ENCODE measurements around the gene TOP2A.

TOP2A gene

DNA sequence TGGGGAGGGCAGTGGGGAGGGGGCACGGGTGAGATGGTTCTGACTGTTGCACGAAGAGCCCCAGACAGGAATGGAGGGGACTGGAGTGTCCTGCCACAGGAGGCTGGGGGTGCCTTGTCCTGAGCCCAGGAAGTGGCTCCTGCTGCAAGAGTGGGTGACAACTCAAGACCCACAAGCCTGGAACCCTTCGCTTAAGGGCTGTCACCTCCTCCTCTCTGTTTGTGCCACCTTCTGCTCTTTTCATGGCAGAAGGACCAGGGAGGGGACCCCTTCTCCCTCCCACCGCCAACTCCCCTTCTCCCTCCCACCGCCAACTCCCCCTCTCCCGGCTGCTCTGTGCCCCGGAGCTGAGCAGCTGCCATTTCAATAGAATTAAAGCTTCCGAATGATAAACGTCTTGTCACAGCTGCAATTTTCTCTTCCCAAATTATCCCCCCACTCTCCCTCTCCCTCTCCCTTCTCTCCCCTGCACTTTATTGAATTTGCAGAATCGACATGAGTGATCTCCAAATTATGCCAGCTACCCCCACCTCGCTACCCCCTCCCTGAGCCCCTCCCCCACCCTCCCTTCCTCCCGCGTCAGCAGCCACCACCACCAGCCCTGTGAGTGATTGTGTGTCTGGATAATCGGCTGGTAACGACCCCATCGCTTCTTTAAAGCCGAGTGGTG, 66.9 kb downstream of the TOP2A start:
- H3K27me3 ChIP-seq (replicated peaks): no peaks in the 10 kb centered on the region
- no peak for DNase-seq
- peak overlapping the region; percentile 7 for H3K27ac ChIP-seq
- H3K4me3 ChIP-seq (ENCODE audit: low read depth, low read length): no peak overlapping the region
- in situ Hi-C loops (cut with HindIII; ENCODE audit: low pct_ligation_motif_present, low sequenced_read_pairs): loop anchor here (5.0 kb wide), 1 partner anchor 49 kb away; no protein-coding TSS in a partner anchor
- TF ChIP-seq, protein P1, sequence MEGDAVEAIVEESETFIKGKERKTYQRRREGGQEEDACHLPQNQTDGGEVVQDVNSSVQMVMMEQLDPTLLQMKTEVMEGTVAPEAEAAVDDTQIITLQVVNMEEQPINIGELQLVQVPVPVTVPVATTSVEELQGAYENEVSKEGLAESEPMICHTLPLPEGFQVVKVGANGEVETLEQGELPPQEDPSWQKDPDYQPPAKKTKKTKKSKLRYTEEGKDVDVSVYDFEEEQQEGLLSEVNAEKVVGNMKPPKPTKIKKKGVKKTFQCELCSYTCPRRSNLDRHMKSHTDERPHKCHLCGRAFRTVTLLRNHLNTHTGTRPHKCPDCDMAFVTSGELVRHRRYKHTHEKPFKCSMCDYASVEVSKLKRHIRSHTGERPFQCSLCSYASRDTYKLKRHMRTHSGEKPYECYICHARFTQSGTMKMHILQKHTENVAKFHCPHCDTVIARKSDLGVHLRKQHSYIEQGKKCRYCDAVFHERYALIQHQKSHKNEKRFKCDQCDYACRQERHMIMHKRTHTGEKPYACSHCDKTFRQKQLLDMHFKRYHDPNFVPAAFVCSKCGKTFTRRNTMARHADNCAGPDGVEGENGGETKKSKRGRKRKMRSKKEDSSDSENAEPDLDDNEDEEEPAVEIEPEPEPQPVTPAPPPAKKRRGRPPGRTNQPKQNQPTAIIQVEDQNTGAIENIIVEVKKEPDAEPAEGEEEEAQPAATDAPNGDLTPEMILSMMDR (IDR thresholded peaks at IDR 0.05; ENCODE audit: low read depth, low read length, missing control alignments): no peak
- peaks cover 61% of the 10 kb centered on the region for H3K36me3 ChIP-seq (replicated peaks)

DNA sequence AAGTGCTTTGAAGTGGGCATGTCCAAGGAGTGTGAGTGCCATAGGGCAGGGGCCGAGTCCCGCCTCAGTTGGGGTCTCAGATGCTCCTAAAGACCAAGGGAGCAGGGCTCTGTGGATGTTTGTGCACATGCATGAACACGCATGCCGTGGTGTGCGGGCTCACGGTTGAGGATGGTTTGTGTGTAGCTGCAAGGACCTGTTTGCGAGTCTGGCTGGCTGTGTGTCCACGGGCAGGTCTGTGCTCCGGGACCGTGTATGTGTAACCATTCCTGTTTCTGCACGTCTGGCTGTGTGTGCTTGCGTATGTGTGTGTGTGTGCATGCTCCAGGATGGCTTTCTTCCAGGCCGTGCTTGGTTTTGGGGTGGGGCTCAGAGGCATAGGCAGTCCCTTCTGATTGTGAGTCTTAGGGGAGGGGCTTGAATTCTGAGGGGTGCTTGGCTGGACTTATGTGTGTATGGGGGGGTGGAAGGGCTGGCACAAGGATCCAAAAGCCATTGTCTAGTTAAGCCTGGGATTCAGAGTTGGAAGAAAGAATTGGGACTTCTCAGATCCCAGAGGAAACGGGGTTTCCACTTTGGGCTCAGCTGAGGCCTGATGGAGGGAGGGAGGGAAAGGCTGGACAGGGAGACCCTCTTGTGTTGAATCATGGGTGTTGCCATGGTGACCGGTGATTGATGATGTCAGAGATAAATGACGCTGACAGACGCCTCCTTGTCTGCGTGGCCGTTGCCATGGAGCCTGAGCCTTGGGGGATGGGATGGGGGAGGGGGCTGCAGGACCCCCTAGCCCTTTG, 67.6 kb downstream of the TOP2A start:
- Histone ChIP-seq H3K4me3 (ENCODE audit: low read depth, low read length) (no peak overlapping the region), H3K27me3 (replicated peaks) (no peaks in the 10 kb centered on the region), H3K36me3 (replicated peaks) (peaks cover 54% of the 10 kb centered on the region), H3K27ac (peak overlapping the region; percentile 7)
- DNase-seq: peak; percentile 66
- in situ Hi-C loops (cut with HindIII; ENCODE audit: low pct_ligation_motif_present, low sequenced_read_pairs): loop anchor here (5.0 kb wide), 1 partner anchor 48 kb away; no protein-coding TSS in a partner anchor
- TF ChIP-seq, protein P1 (IDR thresholded peaks at IDR 0.05; ENCODE audit: low read depth, low read length, missing control alignments): no peak

DNA sequence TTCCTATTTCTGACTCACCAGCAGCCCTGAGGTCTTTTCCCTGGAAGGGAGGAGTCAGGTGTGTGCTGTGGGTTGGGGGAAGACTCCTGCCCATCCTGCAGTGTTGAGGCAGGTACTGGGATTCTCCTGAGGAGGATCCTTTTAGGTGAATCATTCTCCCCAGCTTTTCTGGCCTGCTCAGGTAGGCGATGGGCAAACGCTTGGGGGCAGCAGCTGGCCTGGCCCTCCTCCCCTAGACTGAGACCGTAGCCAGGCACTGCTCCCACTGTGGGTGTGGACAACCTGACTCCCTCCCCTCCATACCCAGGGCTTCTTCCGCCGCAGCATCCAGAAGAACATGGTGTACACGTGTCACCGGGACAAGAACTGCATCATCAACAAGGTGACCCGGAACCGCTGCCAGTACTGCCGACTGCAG, 68.2 kb downstream of the TOP2A start:
- no peaks in the 10 kb centered on the region for H3K27me3 ChIP-seq (replicated peaks)
- TF ChIP-seq, protein P1 (IDR thresholded peaks at IDR 0.05; ENCODE audit: low read depth, low read length, missing control alignments): no peak
- no peak overlapping the region for H3K4me3 ChIP-seq (ENCODE audit: low read depth, low read length)
- in situ Hi-C loops (cut with HindIII; ENCODE audit: low pct_ligation_motif_present, low sequenced_read_pairs): no loop called here
- H3K27ac ChIP-seq: no peak overlapping the region
- DNase-seq: no peak
- peaks cover 52% of the 10 kb centered on the region for H3K36me3 ChIP-seq (replicated peaks)

DNA sequence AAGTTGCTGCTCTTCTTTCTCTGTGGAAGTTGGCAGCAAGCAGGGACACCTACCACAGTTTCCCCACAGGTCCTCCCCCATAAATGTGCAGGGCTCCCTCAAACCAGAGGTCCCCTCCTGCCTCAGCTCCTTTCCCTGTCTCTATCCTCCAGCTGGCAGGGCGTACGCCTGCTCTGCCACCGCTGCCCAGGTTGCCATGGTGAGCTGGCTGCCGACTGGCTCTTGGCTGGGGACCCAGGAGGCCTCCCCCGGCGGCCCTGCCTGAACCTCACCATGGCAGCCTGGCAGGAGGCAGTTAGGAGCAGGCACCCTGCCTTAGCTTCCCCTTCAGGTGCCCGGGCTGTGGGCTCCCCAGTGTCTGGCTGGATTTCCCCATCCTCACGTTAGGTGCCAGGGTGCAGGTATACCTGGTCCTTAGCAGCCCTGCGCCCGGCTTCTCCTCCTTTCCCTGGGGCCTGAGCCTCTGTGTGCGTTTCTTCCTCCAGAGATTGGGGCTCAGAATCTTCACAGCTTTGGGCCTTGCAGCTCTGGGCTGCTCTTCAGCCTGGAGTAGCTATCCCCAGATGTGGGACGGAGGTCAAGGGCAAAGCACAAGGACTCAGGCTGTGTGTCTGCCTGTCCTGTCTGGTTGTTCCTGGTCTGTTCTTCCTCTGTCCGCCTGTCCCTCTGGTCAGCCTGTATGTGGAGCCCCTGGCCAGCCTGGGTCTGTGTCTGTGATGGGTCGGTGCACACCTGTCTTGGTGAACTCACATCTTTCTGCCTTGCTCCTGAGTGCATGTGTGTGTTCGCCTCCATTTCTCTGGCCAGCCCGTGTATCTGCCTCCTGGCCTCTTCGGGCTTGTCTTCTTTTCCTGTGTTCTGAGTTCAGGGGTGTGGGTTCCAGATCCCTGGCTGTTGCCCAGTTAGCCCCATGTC, 68.9 kb downstream of the TOP2A start:
- in situ Hi-C loops (cut with HindIII; ENCODE audit: low pct_ligation_motif_present, low sequenced_read_pairs): no loop called here
- Histone ChIP-seq H3K27me3 (replicated peaks) (no peaks in the 10 kb centered on the region), H3K36me3 (replicated peaks) (peaks cover 47% of the 10 kb centered on the region), H3K4me3 (ENCODE audit: low read depth, low read length) (no peak overlapping the region), H3K27ac (no peak overlapping the region)
- no peak for DNase-seq
- TF ChIP-seq, protein P1 (IDR thresholded peaks at IDR 0.05; ENCODE audit: low read depth, low read length, missing control alignments): no peak

DNA sequence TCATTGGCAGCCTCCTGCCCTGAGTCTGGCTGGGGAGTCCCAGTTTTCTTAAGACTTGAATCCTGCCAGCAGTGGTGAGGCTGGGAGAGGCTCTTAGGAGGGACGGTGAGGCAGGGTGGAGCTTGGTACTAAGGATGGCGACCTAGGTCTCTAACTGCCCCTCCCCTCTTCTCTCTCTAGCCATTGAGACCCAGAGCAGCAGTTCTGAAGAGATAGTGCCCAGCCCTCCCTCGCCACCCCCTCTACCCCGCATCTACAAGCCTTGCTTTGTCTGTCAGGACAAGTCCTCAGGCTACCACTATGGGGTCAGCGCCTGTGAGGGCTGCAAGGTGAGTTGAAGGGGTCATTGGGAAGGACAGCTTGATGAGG, 69.6 kb downstream of the TOP2A start:
- H3K27ac ChIP-seq: no peak overlapping the region
- no peak overlapping the region for H3K4me3 ChIP-seq (ENCODE audit: low read depth, low read length)
- H3K27me3 ChIP-seq (replicated peaks): no peaks in the 10 kb centered on the region
- peaks cover 41% of the 10 kb centered on the region for H3K36me3 ChIP-seq (replicated peaks)
- no peak for DNase-seq
- TF ChIP-seq, protein P1 (IDR thresholded peaks at IDR 0.05; ENCODE audit: low read depth, low read length, missing control alignments): no peak
- in situ Hi-C loops (cut with HindIII; ENCODE audit: low pct_ligation_motif_present, low sequenced_read_pairs): no loop called here
